NCI-H446 (cell line): Measurements from ENCODE around the gene CHCHD10.
"Not testable (repeated sequence)": the region's sequence is repeated elsewhere in the genome, so short reads cannot be mapped to it uniquely, and the experiment has no call there.

Experiments
- DNase-seq, 2 experiments: peaks; one replicate each; lab custom pipeline; 2025; lab: John Stamatoyannopoulos, UW

Gene CHCHD10

DNA sequence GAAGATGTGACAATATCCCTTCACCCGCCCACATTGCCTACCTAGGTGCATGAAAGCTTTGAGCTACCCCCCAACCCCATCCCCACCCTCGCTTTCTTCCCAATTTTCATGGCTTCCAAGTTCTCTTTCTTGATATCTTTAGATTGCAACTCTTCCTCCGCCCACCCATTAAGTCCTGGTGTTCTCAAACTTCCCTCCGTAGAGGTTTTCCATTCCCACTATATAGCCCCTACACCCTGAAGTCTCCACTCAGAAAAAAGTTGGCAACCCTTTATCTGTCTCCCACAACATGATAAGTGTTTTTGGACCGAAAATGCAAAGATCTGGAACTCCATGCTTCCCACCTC, 17.4 kb downstream of the CHCHD10 start:
- DNase-seq: no peak

DNA sequence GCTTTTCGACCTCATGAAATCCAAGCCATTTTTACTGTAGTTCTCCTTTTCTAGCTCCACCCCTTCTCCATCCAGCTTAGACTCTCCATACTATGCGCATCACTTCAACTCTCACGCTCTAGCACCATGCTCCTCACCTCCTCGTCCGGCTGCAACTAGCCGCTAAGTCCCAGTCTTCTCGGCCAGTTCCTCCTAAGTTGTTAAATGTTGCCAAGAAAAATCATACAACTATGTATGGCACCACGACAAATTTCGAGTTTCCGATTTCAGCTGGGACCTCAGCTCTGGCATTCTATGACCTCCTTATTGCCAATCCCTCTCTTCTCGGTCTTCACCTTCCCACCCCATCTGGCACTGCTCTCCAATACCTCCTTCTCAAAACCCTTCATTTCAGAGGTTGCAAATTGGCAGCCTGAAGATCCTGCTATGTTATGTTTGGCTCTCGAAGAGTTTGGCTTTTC, 17.9 kb downstream of the CHCHD10 start:
- peak; percentile 12 to 42 for DNase-seq

DNA sequence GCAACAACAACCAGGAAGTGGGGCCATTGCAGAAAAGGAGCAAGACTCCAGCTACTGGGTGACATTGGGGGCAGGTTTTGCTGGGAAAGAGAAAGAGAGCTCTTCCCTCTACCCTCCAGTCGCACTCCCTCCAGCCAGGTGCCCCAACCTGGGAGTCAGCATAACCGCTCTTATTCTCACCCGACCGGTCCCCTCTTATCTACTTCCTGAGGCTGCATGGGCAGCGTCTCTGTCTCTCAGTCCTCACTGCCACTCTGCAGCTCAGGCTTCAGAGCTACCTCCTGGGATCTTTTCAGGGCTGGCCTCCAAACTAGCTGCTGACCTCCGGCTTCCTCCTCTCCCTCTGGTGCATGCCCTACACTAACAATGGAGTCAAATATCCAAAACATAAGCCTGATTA, 22.0 kb downstream of the CHCHD10 start:
- DNase-seq: no peak

DNA sequence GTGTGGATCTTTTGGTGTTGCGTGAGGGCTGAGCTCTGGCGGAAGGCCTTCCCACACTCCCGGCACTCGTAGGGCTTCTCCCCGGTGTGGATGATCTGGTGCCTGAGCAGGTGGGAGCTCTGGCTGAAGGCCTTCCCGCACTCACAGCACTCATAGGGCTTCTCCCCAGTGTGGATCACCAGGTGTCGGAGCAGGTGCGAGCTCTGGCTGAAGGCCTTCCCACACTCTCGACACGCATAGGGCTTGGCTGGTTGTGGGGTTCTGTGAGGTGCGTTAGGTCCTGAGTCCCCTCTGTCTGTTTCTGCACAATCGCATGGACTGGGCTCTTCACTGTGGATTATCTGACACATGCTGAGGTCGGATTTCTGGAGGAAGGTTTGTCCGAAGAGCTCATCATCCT, 23.3 kb downstream of the CHCHD10 start:
- no peak for DNase-seq

DNA sequence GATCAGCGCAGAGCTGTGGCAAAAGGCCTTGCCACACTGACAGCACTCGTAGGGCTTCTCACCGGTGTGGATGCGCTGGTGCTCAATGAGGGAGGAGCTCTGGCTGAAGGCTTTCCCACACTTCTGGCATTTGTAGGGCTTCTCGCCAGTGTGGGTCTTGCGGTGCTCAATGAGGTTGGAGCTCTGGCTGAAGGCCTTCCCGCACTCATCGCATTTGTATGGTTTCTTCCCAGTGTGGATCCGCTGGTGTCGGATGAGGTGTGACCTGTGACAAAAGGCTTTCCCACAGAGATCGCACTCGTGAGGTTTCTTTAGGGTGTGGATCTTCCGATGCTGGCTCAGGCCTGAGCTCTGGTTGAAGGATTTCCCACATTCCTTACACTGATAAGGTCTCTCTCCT, 23.8 kb downstream of the CHCHD10 start:
- DNase-seq: no peak

DNA sequence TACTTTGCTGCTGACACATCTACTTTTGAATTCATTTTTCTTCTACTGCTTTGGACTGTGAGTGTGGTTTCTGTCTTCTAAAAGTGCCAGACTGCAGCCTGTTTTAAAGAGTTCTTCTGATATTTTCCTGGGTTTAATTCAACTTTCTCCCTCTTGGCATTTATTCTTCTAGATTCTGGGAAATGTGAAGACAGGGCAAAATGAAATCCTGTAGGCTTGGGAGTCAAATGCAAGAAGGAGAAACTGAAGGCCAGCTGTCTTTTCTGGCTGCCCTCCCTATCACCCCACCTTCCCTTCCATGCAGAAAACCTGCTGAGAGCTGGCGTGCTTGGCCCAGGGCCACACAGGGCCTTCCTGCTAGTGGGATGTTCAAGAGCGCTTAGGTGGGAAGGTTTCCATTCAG, 24.5 kb downstream of the CHCHD10 start:
- DNase-seq: peak in 1 of 2 experiments; percentile 41

DNA sequence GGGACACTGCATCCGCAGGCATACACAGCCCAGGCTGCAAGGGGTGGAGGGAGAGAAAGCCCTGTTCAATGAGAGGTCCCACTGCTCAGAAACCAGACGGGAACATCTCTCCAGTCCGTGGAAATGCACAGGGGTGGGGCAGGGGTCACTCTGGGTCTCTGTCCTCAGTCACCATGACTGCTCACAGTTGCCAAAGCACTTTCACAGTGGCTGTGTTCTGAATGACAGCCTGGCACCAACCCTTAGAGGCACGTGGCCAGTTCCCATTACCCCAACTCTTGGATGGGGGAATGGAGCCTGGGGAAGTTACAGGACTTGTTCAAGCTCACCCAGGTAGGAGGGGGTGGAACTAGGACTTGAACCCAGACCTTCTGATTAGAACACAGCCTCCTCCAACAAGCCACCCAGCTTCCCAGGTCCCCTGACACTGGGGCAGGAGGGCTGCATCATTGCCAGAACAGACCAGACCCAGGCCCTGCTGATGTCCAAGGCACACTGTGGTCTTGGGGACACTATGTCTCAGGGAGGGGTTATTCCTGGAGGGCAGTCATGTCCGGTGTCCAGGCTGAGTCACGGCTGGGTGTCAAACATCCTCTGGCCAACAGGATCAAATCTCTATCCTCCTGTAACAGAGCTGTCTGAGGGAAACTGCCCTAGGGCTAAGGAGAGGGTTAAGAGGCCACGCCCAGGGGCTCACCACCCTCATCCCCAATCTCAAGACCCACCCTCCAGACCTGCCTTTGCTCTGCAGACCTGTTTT, 25.1 kb downstream of the CHCHD10 start:
- DNase-seq: no peak

DNA sequence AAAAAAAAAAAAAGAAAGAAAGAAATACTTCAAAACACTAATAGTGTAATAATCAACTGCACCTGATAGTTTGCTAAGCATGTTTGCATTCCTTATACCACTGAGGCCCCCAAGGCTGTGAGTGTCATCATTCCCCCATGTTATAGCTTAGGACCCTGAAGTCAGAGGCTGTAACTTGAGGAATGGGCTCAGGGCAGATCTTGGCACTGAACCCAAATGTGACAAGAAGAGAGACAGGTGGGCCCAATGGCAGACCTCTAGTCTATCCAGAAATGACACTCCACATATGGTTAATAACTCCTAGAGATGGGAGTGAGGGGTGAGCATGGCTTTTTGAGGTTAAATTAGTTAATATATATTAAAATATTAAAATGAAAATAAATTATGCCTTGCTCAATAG, 30.1 kb downstream of the CHCHD10 start:
- DNase-seq: no peak

DNA sequence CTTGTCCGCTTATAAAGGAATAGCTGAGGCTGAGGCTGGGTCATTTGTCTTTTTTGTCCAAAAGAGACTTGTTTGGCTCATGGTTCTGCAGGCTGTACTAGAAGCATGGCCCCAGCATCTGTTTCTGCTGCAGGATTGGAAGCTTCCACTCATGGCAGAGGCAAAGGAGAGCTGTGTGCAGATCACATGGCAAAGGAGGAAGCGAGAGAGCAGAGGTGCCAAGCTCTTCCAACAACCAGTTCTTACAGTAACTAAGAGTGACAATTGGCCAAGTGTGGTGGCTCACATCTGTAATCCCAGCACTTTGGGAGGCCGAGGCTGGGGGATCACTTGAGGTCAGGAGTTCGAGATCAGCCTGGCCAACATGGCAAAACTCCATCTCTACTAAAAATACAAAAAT, 39.7 kb downstream of the CHCHD10 start:
- not testable (repeated sequence) for DNase-seq

DNA sequence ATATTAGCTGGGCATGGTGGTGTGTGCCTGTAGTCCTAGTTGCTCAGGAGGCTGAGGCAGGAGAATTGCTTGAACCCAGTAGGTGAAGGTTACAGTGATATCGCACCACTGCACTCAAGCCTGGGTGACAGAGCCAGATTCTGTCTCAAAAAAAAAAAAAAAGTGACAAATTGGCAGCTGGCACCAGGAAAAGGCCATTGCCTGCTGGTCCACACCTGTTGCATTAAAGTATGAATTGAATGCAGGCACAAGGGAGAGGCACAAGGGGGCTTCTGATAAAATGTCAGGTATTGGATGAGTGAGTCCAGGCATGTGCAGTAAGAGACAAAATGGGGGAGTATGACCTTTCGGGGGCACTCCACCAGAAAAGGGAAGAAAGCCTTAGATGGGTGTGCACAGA, 45.0 kb downstream of the CHCHD10 start:
- DNase-seq: no peak

DNA sequence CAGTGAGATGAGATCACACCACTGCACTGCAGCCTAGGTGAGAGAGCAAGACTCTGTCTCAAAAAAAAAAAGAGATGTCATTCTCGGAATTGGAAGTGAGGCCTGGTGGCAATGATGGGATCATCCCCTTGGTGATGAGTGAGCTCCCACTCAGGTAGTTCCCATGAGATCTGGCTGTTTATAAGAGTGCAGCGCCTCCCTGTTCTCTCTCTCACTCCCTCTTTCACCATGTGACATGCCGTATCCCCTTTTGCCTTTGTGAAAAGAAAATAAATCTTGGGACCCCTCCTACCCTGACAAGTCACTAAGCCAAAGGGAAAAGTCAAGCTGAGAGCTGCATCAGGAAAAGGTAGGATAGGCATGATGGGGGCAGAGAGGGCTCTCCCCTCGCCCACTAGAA, 45.6 kb downstream of the CHCHD10 start:
- no peak for DNase-seq

DNA sequence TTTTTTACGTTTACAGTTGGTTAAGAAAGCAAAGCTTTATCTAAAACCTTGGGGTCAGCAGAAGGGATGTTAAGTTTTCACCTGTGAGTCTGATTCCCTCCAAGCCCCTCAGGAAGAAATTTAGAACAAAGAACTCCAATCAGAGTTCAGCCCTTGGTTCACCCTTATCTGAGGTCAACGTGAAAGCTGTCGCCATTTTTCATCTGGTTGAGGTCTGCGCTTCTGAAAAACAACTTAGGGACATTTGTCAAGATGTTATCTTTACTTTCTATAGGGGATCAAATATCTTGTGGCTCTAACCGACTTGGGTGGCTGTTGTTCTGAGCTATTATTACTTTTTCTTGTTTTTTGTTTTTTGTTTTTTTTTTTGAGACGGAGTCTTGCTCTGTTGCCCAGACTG, 46.9 kb downstream of the CHCHD10 start:
- DNase-seq: no peak

DNA sequence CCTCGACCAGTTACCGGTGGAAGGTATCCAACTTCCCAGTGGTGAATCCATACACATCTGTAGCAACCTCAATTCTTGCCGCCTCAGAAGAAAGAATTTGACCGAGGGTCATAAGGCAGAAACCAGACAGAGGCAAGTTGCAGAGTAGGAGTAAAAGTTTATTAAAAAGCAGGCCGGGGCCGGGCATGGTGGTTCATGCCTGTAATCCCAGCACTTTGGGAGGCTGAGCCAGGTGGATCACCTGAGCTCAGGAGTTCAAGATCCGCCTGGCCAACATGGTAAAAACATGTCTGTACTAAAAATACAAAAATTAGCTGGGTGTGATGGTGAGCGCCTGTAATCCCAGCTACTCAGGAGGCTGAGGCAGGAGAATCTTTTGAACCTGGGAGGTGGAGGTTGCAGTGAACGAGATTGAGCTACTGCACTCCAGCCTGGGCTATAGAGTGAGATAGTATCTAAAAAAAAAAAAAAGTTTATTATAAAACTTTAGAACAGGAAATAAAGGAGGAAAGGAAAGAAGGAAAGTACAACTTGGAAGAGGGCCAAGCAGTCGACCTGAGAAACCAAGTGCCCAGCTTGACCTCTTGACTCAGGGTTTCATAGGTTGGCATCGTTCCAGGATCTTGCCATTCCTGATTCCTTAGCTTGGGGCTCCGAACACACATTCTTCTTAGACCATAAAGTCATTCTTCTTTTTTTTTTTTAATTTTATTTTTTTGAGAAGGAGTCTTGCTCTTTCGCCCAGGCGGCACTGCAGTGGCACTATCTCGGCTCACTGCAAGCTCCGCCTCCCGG, 49.2 kb downstream of the CHCHD10 start:
- DNase-seq: no peak

DNA sequence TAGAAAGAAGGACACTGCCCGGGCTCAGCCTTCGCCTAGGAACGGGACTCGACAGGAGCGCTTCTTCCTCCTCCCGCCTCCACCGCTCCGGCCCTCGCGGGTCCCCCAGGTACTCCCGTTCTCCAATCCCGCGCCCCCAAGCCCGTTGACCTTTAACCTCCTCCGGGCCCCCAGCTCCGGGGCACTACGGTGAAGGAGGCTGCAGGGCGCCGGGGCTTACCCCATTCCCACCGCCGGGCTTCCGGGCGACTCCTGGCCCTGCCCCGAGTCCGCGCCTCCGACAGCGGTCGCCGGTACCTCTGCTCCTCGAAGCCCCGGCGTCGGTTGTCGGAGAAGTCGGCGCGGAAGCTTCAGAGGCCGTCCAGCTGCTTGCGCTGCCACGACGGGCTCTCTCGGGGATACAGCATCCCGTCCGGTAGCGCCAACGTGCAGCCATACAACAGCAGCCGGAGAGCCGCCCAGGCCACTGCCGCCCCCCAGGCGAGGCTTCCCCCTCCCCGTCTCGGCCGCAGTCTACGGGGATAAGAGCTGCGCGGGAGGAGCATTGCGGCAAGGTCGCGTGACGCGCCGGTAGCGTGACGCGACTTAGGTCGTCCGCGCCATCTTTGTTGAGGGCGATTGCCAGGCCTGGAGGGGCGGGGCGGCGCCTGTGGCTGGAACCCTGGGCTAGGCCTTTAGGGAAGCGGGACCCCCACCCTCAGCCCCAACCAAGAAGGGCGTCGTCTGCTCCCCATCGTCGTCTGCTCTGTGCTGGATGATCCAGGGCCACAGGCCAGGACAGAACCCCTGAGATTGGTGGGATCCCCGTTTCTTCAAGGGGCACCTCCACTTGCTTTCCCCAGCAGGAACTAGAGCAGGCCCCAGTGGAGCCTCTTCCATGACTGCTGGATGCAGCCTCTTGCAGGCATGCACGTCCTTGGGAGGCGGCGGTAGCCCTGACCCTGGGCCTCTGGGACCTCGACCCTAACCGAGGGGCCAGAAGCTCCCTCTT, 50.7 kb downstream of the CHCHD10 start:
- DNase-seq: peak; percentile 66 to 94
